ENCODE results near the gene REG4. TPM values are rescaled to one million over a fixed set of nuclear protein-coding genes. Genes with fewer than 3 reads are reported as not detected.
"Not testable (repeated sequence)": the region's sequence is repeated elsewhere in the genome, so short reads cannot be mapped to it uniquely, and the experiment has no call there.

REG4 gene
- total RNA-seq, 1 donor from 2014 or later, result 4.3 TPM

DNA sequence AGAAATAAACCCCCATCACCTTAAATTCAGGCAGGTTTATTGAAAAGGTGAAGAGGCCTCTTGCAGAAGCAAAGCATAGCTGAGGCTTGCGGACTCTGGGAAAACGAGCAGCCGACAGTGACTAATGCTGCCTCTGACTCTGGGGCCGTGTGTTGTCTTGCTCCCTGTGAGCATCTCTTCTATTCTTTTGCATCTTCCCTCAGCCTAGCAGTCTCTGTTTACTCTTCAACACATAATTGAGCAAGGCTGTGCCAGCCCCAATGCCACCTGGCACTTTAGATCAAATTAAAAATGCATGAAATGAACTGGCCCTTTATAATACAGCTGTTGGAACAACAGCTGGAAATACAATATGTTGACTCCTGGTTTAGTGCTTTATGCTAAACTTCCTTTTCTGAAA, 18.4 kb upstream of the REG4 start:
- H3K27ac Mint-ChIP-seq, result no peak overlapping the region

DNA sequence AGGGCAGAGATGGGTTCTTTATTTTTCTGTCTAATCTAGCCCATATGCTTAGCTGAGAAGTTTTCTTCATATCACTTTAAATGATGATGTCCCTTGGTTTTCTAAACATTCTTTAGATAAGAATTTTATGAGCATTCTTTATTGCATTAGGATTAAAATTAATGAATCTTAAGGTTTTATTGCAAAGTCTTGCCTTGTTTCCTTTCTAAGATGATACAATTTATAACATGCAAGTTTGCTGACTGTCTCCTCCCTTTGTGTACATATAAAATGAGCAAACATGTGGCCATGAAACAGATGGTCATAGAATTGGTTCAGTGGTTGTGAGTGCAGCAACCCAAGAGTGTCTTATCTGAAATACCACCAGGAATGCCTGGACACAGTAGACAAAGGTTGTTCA, 17.7 kb upstream of the REG4 start:
- not testable (repeated sequence) for H3K4me3 Mint-ChIP-seq; H3K36me3 Mint-ChIP-seq; H3K27me3 Mint-ChIP-seq; H3K27ac Mint-ChIP-seq; H3K9me3 Mint-ChIP-seq; H3K4me1 Mint-ChIP-seq (ENCODE audit: unreplicated experiment); DNase-seq (ENCODE audit: extremely low spot score, unreplicated experiment)

More for the DNA sequence above, 18.4 kb upstream of the REG4 start:
- H3K27me3 Mint-ChIP-seq, result no peaks in the 10 kb centered on the region
- no peaks in the 10 kb centered on the region for H3K36me3 Mint-ChIP-seq
- peaks cover 5% of the 10 kb centered on the region for H3K4me1 Mint-ChIP-seq (ENCODE audit: unreplicated experiment)
- TF ChIP-seq, protein P1, sequence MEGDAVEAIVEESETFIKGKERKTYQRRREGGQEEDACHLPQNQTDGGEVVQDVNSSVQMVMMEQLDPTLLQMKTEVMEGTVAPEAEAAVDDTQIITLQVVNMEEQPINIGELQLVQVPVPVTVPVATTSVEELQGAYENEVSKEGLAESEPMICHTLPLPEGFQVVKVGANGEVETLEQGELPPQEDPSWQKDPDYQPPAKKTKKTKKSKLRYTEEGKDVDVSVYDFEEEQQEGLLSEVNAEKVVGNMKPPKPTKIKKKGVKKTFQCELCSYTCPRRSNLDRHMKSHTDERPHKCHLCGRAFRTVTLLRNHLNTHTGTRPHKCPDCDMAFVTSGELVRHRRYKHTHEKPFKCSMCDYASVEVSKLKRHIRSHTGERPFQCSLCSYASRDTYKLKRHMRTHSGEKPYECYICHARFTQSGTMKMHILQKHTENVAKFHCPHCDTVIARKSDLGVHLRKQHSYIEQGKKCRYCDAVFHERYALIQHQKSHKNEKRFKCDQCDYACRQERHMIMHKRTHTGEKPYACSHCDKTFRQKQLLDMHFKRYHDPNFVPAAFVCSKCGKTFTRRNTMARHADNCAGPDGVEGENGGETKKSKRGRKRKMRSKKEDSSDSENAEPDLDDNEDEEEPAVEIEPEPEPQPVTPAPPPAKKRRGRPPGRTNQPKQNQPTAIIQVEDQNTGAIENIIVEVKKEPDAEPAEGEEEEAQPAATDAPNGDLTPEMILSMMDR (conservative IDR thresholded peaks at IDR 0.05), result no peak
- no peaks in the 10 kb centered on the region for H3K9me3 Mint-ChIP-seq
- no peak overlapping the region for H3K4me3 Mint-ChIP-seq
- DNase-seq (ENCODE audit: extremely low spot score, unreplicated experiment), result no peak

DNA sequence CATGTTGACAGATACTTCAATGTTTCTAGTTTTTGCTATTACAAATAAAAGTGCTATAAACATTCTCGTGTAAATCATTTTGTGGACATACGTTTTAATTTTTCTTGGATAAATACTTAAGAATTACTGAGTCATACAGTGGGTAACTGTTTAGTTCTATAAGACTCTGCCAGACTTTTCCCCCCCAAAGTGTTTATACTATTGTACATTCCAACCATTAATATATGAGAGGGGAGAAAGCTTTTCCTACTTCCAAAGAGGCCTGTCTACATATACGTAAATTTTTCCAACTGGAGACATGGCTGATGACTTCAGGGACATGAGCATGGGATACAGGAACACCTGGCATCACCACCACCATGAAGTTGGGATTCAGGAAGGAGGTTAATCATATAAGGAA, 17.0 kb upstream of the REG4 start:
- no peak overlapping the region for H3K4me3 Mint-ChIP-seq
- no peak overlapping the region for H3K27ac Mint-ChIP-seq
- no peaks in the 10 kb centered on the region for H3K9me3 Mint-ChIP-seq
- no peaks in the 10 kb centered on the region for H3K27me3 Mint-ChIP-seq
- H3K4me1 Mint-ChIP-seq (ENCODE audit: unreplicated experiment), result peaks cover 5% of the 10 kb centered on the region
- TF ChIP-seq, protein P1 (conservative IDR thresholded peaks at IDR 0.05), result no peak
- H3K36me3 Mint-ChIP-seq, result no peaks in the 10 kb centered on the region
- no peak for DNase-seq (ENCODE audit: extremely low spot score, unreplicated experiment)

DNA sequence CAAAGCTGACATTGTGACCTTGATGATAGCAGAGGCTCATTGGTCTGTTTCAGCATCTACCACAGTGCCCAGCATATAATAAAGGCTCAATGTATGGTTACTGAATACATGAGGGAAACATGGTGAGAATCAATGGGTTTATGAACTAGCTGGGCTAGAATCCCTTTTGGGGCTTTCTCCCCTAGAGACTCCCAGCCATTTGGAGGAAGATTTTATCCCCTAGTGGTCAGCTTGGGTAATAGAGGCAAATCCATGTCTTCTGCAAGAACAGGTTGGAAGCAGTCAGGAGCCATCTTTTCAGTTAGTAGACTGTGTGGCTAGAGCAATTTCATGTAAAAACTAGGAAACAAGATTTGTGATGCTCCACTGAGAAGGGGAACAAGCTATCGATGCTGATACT, 15.8 kb upstream of the REG4 start:
- Mint-ChIP-seq H3K4me1 (ENCODE audit: unreplicated experiment) (peaks cover 5% of the 10 kb centered on the region), H3K9me3 (no peaks in the 10 kb centered on the region), H3K36me3 (no peaks in the 10 kb centered on the region), H3K4me3 (no peak overlapping the region), H3K27ac (no peak overlapping the region), H3K27me3 (no peaks in the 10 kb centered on the region)
- no peak for DNase-seq (ENCODE audit: extremely low spot score, unreplicated experiment)
- TF ChIP-seq, protein P1 (conservative IDR thresholded peaks at IDR 0.05), result peak; percentile 68

DNA sequence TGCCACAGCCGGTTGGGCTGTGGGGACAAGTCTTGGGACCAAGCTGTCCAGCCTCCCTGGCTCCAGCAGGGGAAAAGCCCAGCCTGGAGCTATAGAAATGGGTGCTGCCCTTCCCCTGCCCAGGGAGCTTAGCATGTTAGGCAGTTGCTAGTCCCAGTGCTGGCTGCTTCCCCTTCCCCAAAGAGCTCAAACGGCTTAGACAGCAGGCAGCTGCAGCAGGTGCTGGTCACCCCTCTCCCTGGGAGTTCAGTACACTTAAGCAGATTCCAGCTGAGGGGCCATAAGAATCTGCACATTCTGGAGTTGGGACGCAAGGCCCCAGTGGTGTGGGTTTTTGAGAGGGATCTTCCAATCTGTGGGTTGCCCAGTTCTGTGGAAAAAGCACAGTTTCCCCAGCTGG, 11.1 kb upstream of the REG4 start:
- H3K4me1 Mint-ChIP-seq (ENCODE audit: unreplicated experiment), result no peaks in the 10 kb centered on the region
- no peak overlapping the region for H3K27ac Mint-ChIP-seq
- DNase-seq (ENCODE audit: extremely low spot score, unreplicated experiment), result no peak
- H3K36me3 Mint-ChIP-seq, result no peaks in the 10 kb centered on the region
- TF ChIP-seq, protein P1 (conservative IDR thresholded peaks at IDR 0.05), result no peak
- no peak overlapping the region for H3K4me3 Mint-ChIP-seq
- H3K9me3 Mint-ChIP-seq, result no peaks in the 10 kb centered on the region
- peaks cover 3% of the 10 kb centered on the region for H3K27me3 Mint-ChIP-seq

DNA sequence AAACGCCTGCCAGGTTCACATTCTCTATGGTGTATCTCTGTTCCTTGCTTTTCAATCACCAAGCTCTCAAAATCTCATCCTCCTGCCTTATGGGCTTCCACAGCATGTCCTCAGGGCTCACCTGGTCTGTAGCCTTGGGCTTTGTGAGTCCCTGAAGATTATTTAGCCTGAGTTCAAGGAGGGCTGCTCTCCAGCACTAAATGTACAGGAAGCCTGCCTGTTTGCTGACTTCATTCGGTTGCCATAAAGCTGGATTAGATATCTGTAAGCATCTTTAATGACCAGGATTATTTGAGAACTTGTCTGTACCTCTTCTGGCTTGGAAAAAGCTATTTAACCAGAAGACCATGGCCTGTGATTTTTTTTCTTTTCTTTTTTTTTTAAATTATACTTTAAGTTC, 6.9 kb upstream of the REG4 start:
- TF ChIP-seq, protein P1 (conservative IDR thresholded peaks at IDR 0.05), result no peak
- no peak overlapping the region for H3K4me3 Mint-ChIP-seq
- H3K36me3 Mint-ChIP-seq, result no peaks in the 10 kb centered on the region
- H3K9me3 Mint-ChIP-seq, result no peaks in the 10 kb centered on the region
- peaks cover 4% of the 10 kb centered on the region for H3K4me1 Mint-ChIP-seq (ENCODE audit: unreplicated experiment)
- peaks cover 3% of the 10 kb centered on the region for H3K27me3 Mint-ChIP-seq
- H3K27ac Mint-ChIP-seq, result no peak overlapping the region
- no peak for DNase-seq (ENCODE audit: extremely low spot score, unreplicated experiment)

All from type B pancreatic cell (in vitro differentiated cells).